GM18868 (cell line): ENCODE data around the gene CCNB2.

Experiments
- ATAC-seq: cut with Tn5 transposase; IDR thresholded peaks from one replicate; pipeline ENCODE4 v1.9.1; 2021; ENCODE audit warnings: mild to moderate bottlenecking, moderate library complexity; ENCODE audit not compliant: unreplicated experiment

CCNB2 gene

DNA sequence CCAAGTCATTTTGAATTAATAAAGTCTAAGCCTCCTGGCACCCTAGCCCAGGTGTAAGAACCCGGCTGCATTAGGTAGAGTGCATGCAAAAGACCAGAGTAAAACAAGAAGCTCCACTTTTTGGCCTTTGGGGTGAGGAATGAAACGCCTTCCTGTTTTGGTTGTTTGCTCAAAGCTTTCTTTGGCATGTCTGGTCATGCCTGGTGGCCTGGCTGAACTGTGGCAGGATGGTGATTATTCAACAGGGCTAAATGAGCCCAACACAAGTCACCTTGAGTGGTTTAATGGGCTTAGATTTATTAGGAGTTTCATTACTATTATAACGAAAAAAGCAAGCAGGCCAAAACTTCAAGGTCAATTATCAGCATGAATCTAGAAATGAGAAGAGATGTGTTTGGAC is 60.8 kb downstream of the CCNB2 start:
- peak; percentile 51 for ATAC-seq

DNA sequence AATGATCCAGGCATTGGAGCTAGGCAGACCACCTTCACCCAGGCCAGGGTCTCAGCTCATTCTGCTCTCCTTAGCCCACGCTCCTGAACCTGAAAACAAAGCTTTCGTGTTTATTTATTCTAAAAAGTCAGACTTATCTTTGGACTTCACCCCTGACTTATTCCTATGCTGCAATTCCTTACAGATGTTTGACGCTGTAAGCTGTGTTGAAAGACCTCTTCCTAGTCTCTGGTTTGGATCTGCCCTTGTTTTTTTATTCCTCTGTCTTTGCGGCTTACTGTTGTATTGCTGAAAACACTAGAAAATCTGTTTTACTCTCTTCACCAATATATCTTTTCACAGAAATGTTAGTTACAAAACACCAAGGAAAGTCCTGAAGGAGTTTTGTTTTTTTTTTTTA is 61.2 kb downstream of the CCNB2 start:
- ATAC-seq, result no peak

DNA sequence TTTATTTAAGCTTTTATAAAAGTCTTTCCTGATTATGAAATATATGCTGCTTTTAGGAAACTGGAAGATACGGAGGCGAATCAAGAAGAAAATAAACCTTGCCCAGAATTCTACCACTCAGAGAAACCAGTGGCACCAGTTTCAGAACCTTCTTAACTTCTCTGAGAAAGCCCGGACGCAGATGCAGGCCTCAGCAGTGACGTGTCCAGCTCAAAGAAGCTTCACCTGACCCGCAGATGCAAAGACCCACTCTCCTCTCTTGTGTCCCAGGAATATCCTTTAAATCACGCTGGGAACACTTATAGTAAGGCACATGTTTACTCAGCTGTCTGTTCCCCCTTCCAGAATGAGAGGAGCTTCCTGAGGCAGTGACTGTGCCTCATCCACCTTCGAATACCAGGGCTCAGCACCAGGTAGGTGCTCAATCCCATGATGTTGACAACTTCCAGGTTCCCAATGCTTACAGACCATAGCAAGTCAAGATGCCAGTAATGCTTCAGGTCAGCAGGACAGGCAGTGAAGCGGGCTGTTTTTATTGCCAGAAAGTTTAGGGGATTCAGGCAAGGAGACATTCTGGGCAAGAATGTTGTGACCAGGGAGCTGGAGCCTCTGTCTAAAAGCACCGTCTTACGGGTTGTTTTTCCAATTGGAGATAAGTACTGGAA is 61.8 kb downstream of the CCNB2 start:
- no peak for ATAC-seq

DNA sequence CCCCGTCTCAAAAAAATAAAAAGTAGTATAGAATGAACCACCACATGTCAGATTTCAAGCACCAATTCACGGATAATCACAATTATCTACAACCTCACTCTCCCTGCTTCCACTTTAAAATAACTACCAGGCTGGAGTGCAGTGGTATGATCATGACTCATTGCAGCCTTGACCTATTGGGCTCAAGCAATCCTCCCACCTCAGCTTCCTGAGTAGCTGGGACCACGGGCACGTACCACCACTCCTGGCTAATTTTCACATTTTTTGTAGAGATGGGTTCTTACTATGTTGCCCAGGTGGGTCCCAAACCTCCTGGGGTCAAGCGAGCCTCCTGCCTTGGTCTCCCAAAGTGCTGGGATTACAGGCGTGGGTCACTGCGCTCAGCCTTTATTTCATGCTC is 63.6 kb downstream of the CCNB2 start:
- no peak for ATAC-seq

DNA sequence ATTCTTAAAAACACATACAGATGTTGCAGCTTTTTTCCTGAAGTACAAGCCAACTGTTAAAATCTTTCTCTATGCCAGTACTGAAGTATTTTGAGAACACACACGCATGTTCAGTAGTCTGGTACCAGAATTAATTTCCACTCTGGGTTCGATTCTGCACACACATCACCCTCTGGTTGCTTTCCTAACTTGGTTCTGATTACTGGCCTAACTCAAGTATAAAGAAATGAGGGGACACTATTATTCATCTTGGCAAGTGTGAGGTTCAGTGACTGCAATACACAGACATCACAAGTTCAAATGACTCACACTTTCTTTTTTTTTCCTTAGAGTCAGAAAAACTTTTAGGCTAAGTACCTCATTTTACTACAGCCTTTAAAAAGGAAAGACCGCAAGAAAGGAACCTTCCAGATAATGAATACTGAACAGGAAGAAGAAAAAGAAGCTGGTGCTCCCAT is 64.3 kb downstream of the CCNB2 start:
- no peak for ATAC-seq

DNA sequence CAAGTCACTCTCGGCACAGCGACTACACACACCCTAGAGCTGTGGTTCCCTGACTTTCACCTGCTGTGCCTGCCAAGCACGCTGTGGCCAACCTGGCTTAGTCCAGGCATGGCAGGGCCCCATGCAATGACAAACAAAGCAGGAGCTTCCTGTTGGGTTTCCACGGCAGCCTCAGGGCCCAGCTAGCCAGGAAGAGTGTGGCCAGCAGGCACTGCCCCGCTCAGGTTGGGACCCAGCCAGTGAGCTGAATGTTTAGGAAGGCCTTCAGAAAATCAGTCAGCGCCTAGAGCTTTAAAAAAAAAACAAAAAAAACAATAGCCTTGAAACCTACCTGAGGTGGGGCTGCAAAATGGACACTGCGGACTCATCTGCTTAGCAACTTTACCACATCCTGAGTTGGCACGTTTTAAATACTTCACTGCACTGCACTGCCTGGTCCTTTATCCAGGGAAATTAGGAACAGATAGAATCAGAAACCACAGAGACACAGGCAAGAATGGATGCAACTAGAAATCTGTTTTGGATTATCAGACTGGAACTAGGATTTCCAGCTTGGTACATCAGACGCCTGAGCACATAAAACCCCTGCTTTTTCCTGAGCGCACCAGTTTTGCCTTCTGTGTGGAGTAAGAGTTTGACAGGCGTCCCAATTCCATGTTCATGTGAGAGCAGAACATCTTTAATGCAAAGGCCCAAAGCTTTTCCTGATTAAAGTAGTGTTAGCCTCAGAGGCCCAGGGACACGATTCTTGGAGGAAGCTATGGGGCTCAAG is 65.5 kb downstream of the CCNB2 start:
- ATAC-seq, result no peak

DNA sequence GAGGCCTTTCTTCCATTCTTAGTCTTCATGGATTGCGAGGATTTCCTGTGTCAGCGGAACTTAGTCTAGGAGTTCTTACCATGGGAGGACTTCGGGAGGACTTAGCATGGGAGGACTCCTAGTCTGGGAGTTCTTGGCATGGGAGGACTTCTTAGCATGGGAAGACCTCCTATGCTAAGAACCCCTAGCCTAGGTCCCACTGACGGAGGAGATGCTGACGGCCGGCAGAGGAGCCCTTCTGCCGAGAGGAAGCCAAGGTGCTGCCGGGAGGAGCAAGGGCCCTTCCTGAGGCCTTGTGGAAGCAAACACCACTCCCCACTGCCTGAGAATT is 66.1 kb downstream of the CCNB2 start:
- no peak for ATAC-seq

DNA sequence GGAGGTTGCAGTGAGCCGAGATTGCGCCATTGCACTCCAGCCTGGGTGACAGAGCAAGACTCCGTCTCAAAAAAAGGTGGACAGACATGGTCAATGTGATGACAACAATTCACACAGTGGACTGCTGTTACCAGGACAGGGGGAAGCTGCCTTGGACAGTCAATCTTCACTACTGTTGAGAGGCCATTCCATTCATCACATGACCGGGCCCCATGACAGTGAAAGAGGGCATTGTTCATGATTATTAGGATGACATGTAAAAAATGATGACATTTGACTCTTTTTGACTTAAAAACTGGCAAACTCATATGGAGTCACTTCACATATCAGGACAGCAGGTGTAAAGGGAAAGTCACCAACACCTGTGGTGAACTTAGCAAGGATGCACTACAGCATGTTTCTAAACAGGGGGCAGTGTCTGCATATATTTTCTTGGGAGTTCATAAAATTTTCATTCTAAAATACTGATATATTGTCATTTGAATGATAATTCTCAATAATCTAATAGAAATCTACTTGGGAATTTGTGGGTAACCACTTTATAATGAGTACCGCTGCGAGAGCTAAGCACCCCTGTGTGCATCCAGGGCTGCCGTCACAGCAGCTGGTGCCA is 67.4 kb downstream of the CCNB2 start:
- no peak for ATAC-seq

DNA sequence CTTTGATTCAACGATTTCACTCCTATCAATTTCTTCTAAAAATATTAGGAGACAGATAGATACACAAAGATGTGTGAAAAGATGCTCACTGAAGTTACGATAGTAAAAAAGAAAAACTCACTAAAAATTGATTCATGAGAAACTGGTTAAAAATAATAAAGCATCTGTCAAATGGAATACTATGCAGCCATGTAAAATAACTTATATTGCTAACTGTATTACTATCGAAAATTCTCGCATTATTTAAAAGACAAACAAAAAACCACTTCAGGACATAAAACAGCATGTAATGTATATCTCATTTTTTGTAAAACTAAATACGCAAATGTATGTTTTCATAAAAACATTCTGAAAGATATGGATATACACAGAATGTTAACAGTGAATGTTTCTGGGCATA is 68.2 kb downstream of the CCNB2 start:
- no peak for ATAC-seq

DNA sequence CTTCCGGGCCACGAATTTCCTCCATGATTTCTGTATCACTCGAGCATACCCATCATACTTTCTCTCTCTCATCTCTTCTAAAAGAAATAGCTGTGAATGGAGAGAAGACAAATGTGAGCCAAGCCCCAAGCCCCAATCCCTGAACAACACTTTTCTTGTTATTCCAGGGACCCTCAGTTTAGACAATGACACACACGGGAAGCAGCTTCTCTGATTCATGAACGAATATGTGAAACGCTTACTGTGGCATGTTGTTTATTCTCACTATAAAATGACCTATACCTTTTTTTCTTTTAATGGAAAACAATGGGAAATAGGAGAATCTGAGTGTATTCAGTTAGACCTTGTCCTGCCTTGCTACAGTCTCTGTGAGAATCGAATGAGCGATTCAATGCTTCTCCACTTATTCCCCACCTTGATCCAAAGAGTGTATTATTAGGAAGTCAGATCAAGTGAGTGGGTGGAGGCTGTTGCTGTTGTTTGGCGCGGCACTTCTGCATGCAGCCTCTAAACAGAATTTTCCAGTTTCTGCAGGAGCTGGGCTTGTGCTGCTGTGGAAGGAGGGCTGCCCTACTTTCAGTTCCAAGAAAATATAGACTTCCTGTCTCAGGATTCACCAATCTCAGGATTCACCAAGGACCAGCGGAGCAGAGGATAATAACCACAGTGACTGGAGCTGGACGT is 69.3 kb downstream of the CCNB2 start:
- ATAC-seq, result no peak
